ENCODE results near the gene NCF2.

NCF2 gene

GRCh38 chr1:183522104-183522503 is 68.2 kb downstream of the NCF2 start:
- no peak overlapping the region for H3K23ac ChIP-seq (ENCODE audit: low read depth, low read length, poor library complexity)
- no peak overlapping the region for H3K9ac ChIP-seq (ENCODE audit: low read depth, low read length, poor library complexity)
- H2BK5ac ChIP-seq (ENCODE audit: low read length) = no peak overlapping the region
- no peaks in the 10 kb centered on the region for H3K27me3 ChIP-seq (ENCODE audit: control insufficient read depth in 3 of 3, insufficient read depth in 3 of 3, low read depth in 1 of 3, low read length in 3 of 3)
- peaks cover 1% of the 10 kb centered on the region for H3K79me1 ChIP-seq (ENCODE audit: low read depth, low read length)
- H2AK5ac ChIP-seq (ENCODE audit: low read depth, low read length) = no peak overlapping the region
- H3K4me1 ChIP-seq (ENCODE audit: control insufficient read depth in 2 of 2, insufficient read depth in 1 of 2, low read depth in 1 of 2, low read length in 2 of 2) = no peaks in the 10 kb centered on the region
- H2BK15ac ChIP-seq (ENCODE audit: low read length) = no peak overlapping the region
- WGBS, 2 donors (ENCODE audit: extremely low coverage in 2 of 2, insufficient read length in 2 of 2, insufficient replicate concordance in 1 of 2) = no CpG with 5 or more reads among the region's 1 CpG
- no peak for DNase-seq (ENCODE audit: low spot score)
- no peak overlapping the region for H4K91ac ChIP-seq (ENCODE audit: low read depth, low read length, poor library complexity)
- H3K4me3 ChIP-seq (ENCODE audit: low read length in 2 of 2) = no peak overlapping the region
- H2AFZ ChIP-seq (ENCODE audit: low read length) = no peak overlapping the region
- H2BK12ac ChIP-seq (ENCODE audit: low read length) = no peak overlapping the region
- H3K36me3 ChIP-seq (replicated peaks in 1 of 2; ENCODE audit: control insufficient read depth in 2 of 2, insufficient read depth in 2 of 2, low read length in 2 of 2) = peaks cover 5 to 94% of the 10 kb centered on the region in 2 donors
- H3K14ac ChIP-seq (ENCODE audit: low read length) = no peak overlapping the region
- H4K8ac ChIP-seq (ENCODE audit: low read depth, low read length) = no peak overlapping the region
- no peak overlapping the region for H3K27ac ChIP-seq (replicated peaks; ENCODE audit: low read length)
- H3K9me3 ChIP-seq (replicated peaks in 1 of 2; ENCODE audit: control insufficient read depth in 2 of 2, insufficient read depth in 1 of 2, low read depth in 1 of 2, low read length in 2 of 2) = no peaks in the 10 kb centered on the region
- no peak overlapping the region for H3K4ac ChIP-seq (ENCODE audit: low read length)
- H3K18ac ChIP-seq (ENCODE audit: low read length) = no peak overlapping the region
- no peak overlapping the region for H2BK120ac ChIP-seq (ENCODE audit: low read depth, low read length)
- H3K4me2 ChIP-seq (ENCODE audit: insufficient read depth, low read length, poor library complexity, severe bottlenecking) = no peak overlapping the region

- Histone ChIP-seq H3K4me3 (ENCODE audit: low read length in 2 of 2) (no peak overlapping the region), H4K91ac (ENCODE audit: low read depth, low read length, poor library complexity) (no peak overlapping the region), H3K14ac (ENCODE audit: low read length) (no peak overlapping the region), H3K4ac (ENCODE audit: low read length) (no peak overlapping the region), H3K18ac (ENCODE audit: low read length) (no peak overlapping the region), H2BK120ac (ENCODE audit: low read depth, low read length) (no peak overlapping the region), H3K9me3 (replicated peaks in 1 of 2; ENCODE audit: control insufficient read depth in 2 of 2, insufficient read depth in 1 of 2, low read depth in 1 of 2, low read length in 2 of 2) (no peaks in the 10 kb centered on the region), H3K79me1 (ENCODE audit: low read depth, low read length) (peaks cover 1% of the 10 kb centered on the region), H2AK5ac (ENCODE audit: low read depth, low read length) (no peak overlapping the region), H2BK5ac (ENCODE audit: low read length) (no peak overlapping the region), H3K27ac (replicated peaks; ENCODE audit: low read length) (no peak overlapping the region), H2BK12ac (ENCODE audit: low read length) (no peak overlapping the region), H3K4me1 (ENCODE audit: control insufficient read depth in 2 of 2, insufficient read depth in 1 of 2, low read depth in 1 of 2, low read length in 2 of 2) (no peaks in the 10 kb centered on the region), H4K8ac (ENCODE audit: low read depth, low read length) (no peak overlapping the region), H3K27me3 (ENCODE audit: control insufficient read depth in 3 of 3, insufficient read depth in 3 of 3, low read depth in 1 of 3, low read length in 3 of 3) (no peaks in the 10 kb centered on the region), H3K36me3 (replicated peaks in 1 of 2; ENCODE audit: control insufficient read depth in 2 of 2, insufficient read depth in 2 of 2, low read length in 2 of 2) (peaks cover 4 to 95% of the 10 kb centered on the region in 2 donors), H3K4me2 (ENCODE audit: insufficient read depth, low read length, poor library complexity, severe bottlenecking) (no peak overlapping the region), H2AFZ (ENCODE audit: low read length) (no peak overlapping the region), H2BK15ac (ENCODE audit: low read length) (no peak overlapping the region), H3K9ac (ENCODE audit: low read depth, low read length, poor library complexity) (no peak overlapping the region), H3K23ac (ENCODE audit: low read depth, low read length, poor library complexity) (no peak overlapping the region)
- DNase-seq (ENCODE audit: low spot score) = no peak
- WGBS, 2 donors (ENCODE audit: extremely low coverage in 2 of 2, insufficient read length in 2 of 2, insufficient replicate concordance in 1 of 2) = no CpG with 5 or more reads among the region's 1 CpG
Measured at GRCh38 chr1:183520379-183520778, 69.9 kb downstream of the NCF2 start.

- no peak overlapping the region for H3K23ac ChIP-seq (ENCODE audit: low read depth, low read length, poor library complexity)
- no peak overlapping the region for H2BK5ac ChIP-seq (ENCODE audit: low read length)
- H3K18ac ChIP-seq (ENCODE audit: low read length) = no peak overlapping the region
- no peak overlapping the region for H4K8ac ChIP-seq (ENCODE audit: low read depth, low read length)
- H3K27ac ChIP-seq (replicated peaks; ENCODE audit: low read length) = no peak overlapping the region
- no peak overlapping the region for H3K4me2 ChIP-seq (ENCODE audit: insufficient read depth, low read length, poor library complexity, severe bottlenecking)
- DNase-seq (ENCODE audit: low spot score) = no peak
- no peaks in the 10 kb centered on the region for H3K9me3 ChIP-seq (replicated peaks in 1 of 2; ENCODE audit: control insufficient read depth in 2 of 2, insufficient read depth in 1 of 2, low read depth in 1 of 2, low read length in 2 of 2)
- no peak overlapping the region for H3K14ac ChIP-seq (ENCODE audit: low read length)
- H2BK12ac ChIP-seq (ENCODE audit: low read length) = no peak overlapping the region
- H3K4me1 ChIP-seq (ENCODE audit: control insufficient read depth in 2 of 2, insufficient read depth in 1 of 2, low read depth in 1 of 2, low read length in 2 of 2) = no peaks in the 10 kb centered on the region
- no peak overlapping the region for H2AFZ ChIP-seq (ENCODE audit: low read length)
- no peak overlapping the region for H3K9ac ChIP-seq (ENCODE audit: low read depth, low read length, poor library complexity)
- no peak overlapping the region for H3K4ac ChIP-seq (ENCODE audit: low read length)
- no CpG with 5 or more reads among the region's 6 CpGs for WGBS, 2 donors (ENCODE audit: extremely low coverage in 2 of 2, insufficient read length in 2 of 2, insufficient replicate concordance in 1 of 2)
- H2AK5ac ChIP-seq (ENCODE audit: low read depth, low read length) = no peak overlapping the region
- peaks cover 4 to 84% of the 10 kb centered on the region in 2 donors for H3K36me3 ChIP-seq (replicated peaks in 1 of 2; ENCODE audit: control insufficient read depth in 2 of 2, insufficient read depth in 2 of 2, low read length in 2 of 2)
- H2BK15ac ChIP-seq (ENCODE audit: low read length) = no peak overlapping the region
- H2BK120ac ChIP-seq (ENCODE audit: low read depth, low read length) = no peak overlapping the region
- no peaks in the 10 kb centered on the region for H3K27me3 ChIP-seq (ENCODE audit: control insufficient read depth in 3 of 3, insufficient read depth in 3 of 3, low read depth in 1 of 3, low read length in 3 of 3)
- H3K4me3 ChIP-seq (ENCODE audit: low read length in 2 of 2) = no peak overlapping the region
- no peak overlapping the region for H4K91ac ChIP-seq (ENCODE audit: low read depth, low read length, poor library complexity)
- no peaks in the 10 kb centered on the region for H3K79me1 ChIP-seq (ENCODE audit: low read depth, low read length)
Measured at GRCh38 chr1:183517401-183517800, 72.9 kb downstream of the NCF2 start.

GRCh38 chr1:183516725-183517124 is 73.5 kb downstream of the NCF2 start:
- H3K18ac ChIP-seq (ENCODE audit: low read length) = no peak overlapping the region
- no peak overlapping the region for H3K9ac ChIP-seq (ENCODE audit: low read depth, low read length, poor library complexity)
- H3K14ac ChIP-seq (ENCODE audit: low read length) = no peak overlapping the region
- H3K36me3 ChIP-seq (replicated peaks in 1 of 2; ENCODE audit: control insufficient read depth in 2 of 2, insufficient read depth in 2 of 2, low read length in 2 of 2) = peaks cover 4 to 78% of the 10 kb centered on the region in 2 donors
- H3K4ac ChIP-seq (ENCODE audit: low read length) = no peak overlapping the region
- no peak overlapping the region for H2BK5ac ChIP-seq (ENCODE audit: low read length)
- H2BK15ac ChIP-seq (ENCODE audit: low read length) = no peak overlapping the region
- no peak overlapping the region for H2AFZ ChIP-seq (ENCODE audit: low read length)
- no peak overlapping the region for H2BK120ac ChIP-seq (ENCODE audit: low read depth, low read length)
- H2AK5ac ChIP-seq (ENCODE audit: low read depth, low read length) = no peak overlapping the region
- H4K8ac ChIP-seq (ENCODE audit: low read depth, low read length) = no peak overlapping the region
- no peak overlapping the region for H4K91ac ChIP-seq (ENCODE audit: low read depth, low read length, poor library complexity)
- H3K79me1 ChIP-seq (ENCODE audit: low read depth, low read length) = no peaks in the 10 kb centered on the region
- H3K4me2 ChIP-seq (ENCODE audit: insufficient read depth, low read length, poor library complexity, severe bottlenecking) = no peak overlapping the region
- no peak overlapping the region for H3K4me3 ChIP-seq (ENCODE audit: low read length in 2 of 2)
- H2BK12ac ChIP-seq (ENCODE audit: low read length) = no peak overlapping the region
- no peaks in the 10 kb centered on the region for H3K27me3 ChIP-seq (ENCODE audit: control insufficient read depth in 3 of 3, insufficient read depth in 3 of 3, low read depth in 1 of 3, low read length in 3 of 3)
- no peaks in the 10 kb centered on the region for H3K9me3 ChIP-seq (replicated peaks in 1 of 2; ENCODE audit: control insufficient read depth in 2 of 2, insufficient read depth in 1 of 2, low read depth in 1 of 2, low read length in 2 of 2)
- no peak overlapping the region for H3K23ac ChIP-seq (ENCODE audit: low read depth, low read length, poor library complexity)
- no CpG with 5 or more reads among the region's 2 CpGs for WGBS, 2 donors (ENCODE audit: extremely low coverage in 2 of 2, insufficient read length in 2 of 2, insufficient replicate concordance in 1 of 2)
- no peak overlapping the region for H3K27ac ChIP-seq (replicated peaks; ENCODE audit: low read length)
- no peak for DNase-seq (ENCODE audit: low spot score)
- no peaks in the 10 kb centered on the region for H3K4me1 ChIP-seq (ENCODE audit: control insufficient read depth in 2 of 2, insufficient read depth in 1 of 2, low read depth in 1 of 2, low read length in 2 of 2)
